ENCODE data around the gene ARMC7. TPM values are rescaled to one million over a fixed set of nuclear protein-coding genes. Genes with fewer than 3 reads are reported as not detected.

The ARMC7 gene
- total and polyA plus RNA-seq, 2 of the 13 experiments (the other 11 are each of a cell fraction or from before 2014, with no cell fraction given), result 3.9 to 4.2 TPM

- peak; percentile 35; the same call in 1 of the 2 replicates for TF ChIP-seq PATZ1 (CRISPR knock-in tag; IDR thresholded peaks at IDR 0.05)
- TF ChIP-seq SP4 (CRISPR knock-in tag; IDR thresholded peaks at IDR 0.05), result peak; percentile 41; the same call in 1 of the 2 replicates
- TF ChIP-seq HNF4A (CRISPR knock-in tag; IDR thresholded peaks at IDR 0.05), result peak; percentile 38
- 0 out of 2 replicates have a peak, but pooled peaks have one; percentile 60 for TF ChIP-seq ZNF543 (CRISPR knock-in tag; IDR thresholded peaks at IDR 0.05)
- TF ChIP-seq ZNF20 (CRISPR knock-in tag; IDR thresholded peaks at IDR 0.05), result no peak
- peak; percentile 63 for TF ChIP-seq RXRA (CRISPR knock-in tag; IDR thresholded peaks at IDR 0.05)
- TF ChIP-seq ARID5B (CRISPR knock-in tag; IDR thresholded peaks at IDR 0.05), result peak; percentile 33; the same call in 1 of the 2 replicates
- TF ChIP-seq MXI1 (IDR thresholded peaks at IDR 0.05; ENCODE audit: borderline replicate concordance, low read depth, low read length), result 0 out of 3 replicates have a peak, but pooled peaks have one; percentile 14
- TF ChIP-seq TEAD3 (CRISPR knock-in tag; optimal IDR thresholded peaks at IDR 0.05; ENCODE audit: borderline replicate concordance), result peak; percentile 68
- TF ChIP-seq NFKBIZ (CRISPR knock-in tag; IDR thresholded peaks at IDR 0.05), result 0 out of 2 replicates have a peak, but pooled peaks have one; percentile 43
- TF ChIP-seq FOSL2 (CRISPR knock-in tag; IDR thresholded peaks at IDR 0.05), result peak; percentile 94
- TF ChIP-seq UBTF (CRISPR knock-in tag; IDR thresholded peaks at IDR 0.05), result peak; percentile 72; the same call in 1 of the 2 replicates
- peak; percentile 68; the same call in 1 of the 2 replicates for TF ChIP-seq ETV5 (CRISPR knock-in tag; IDR thresholded peaks at IDR 0.05; ENCODE audit: borderline replicate concordance)
- TF ChIP-seq SIX4 (CRISPR knock-in tag; IDR thresholded peaks at IDR 0.05), result no peak
- no peak for TF ChIP-seq HNRNPH1 (optimal IDR thresholded peaks at IDR 0.05; ENCODE audit: low read depth, low read length)
- peak; percentile 8; the same call in 1 of the 2 replicates for TF ChIP-seq ZBTB33 (CRISPR knock-in tag; IDR thresholded peaks at IDR 0.05)
- 0 out of 2 replicates have a peak, but pooled peaks have one; percentile 55 for TF ChIP-seq NFATC3 (CRISPR knock-in tag; IDR thresholded peaks at IDR 0.05)
Measured at GRCh38 chr17:75088465-75089417, 21.0 kb upstream of the ARMC7 start (continued).
